ENCODE data around the gene SAP30. TPM values are rescaled to one million over a fixed set of nuclear protein-coding genes. Genes with fewer than 3 reads are reported as not detected.
A peak's percentile ranks its signal among the peaks of the same experiment; 100 is the strongest.

The SAP30 gene, protein sequence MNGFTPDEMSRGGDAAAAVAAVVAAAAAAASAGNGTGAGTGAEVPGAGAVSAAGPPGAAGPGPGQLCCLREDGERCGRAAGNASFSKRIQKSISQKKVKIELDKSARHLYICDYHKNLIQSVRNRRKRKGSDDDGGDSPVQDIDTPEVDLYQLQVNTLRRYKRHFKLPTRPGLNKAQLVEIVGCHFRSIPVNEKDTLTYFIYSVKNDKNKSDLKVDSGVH
- total RNA-seq, result 10 to 100 TPM; 18.0 to 20.0 TPM
- long read RNA-seq, result 0 reads

GRCh38 chr4:173370477-173371291, at the start of gene SAP30:
Gene SAP30, plus strand, starts transcription at chr4:173370954. Its CDS starts 229 bp downstream, at chr4:173371183.
- ATAC-seq (peak; percentile 95 to 97), DNase-seq (peak; percentile 99)
- intact Hi-C loops (cut with DNase I), result no loop called here

GRCh38 chr4:173325007-173325736, 45.6 kb upstream of the SAP30 start:
- DNase-seq (no peak), ATAC-seq (no peak)
- intact Hi-C loops (cut with DNase I), result no loop called here

- DNase-seq (no peak), ATAC-seq (no peak)
- intact Hi-C loops (cut with DNase I), result no loop called here
Measured at GRCh38 chr4:173328236-173328901, 42.4 kb upstream of the SAP30 start.

DNA sequence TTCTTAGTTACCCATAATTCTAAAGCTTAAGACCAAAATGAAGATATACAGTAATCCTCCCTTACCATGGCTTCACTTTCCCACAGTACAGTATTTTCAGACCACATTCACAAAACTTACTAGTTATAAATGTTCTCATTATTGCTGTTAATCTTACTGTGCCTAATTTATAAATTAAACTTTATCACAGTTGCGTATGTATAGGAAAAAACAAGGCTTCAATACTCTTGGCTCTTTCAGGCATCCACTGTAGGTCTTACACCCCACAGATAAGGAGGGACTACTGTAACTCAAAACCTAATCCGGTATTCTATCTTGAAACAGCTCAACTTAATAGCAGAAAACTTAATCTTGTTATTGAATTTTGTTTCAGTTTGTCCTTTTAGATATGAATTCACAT, 40.2 kb upstream of the SAP30 start:
- DNase-seq (no peak), ATAC-seq (no peak)
- intact Hi-C loops (cut with DNase I), result no loop called here

DNA sequence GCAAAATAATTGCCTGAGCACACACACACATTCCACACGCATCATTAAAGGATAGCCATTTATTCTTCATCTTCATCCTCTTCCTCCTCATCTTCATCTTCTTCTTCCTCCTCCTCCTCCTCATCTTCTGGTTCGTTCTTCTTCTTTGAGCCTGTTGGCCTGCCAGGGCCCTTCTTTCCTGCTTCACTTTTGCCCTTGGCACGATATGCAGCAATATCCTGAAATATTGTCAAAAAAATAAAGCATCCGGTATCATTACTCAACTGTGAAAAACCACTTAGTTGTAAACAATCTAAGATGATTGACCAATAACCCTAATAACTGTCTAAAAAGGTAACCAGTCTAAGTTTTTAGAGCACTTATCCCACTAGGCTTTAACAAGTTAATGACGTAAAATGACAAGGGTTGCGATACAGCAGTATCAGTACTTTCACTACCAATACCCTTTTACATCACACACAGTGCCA, 38.7 kb upstream of the SAP30 start:
- ATAC-seq, result no peak
- intact Hi-C loops (cut with DNase I), result no loop called here

GRCh38 chr4:173332963-173333657, 37.6 kb upstream of the SAP30 start:
- DNase-seq (no peak), ATAC-seq (no peak)
- intact Hi-C loops (cut with DNase I), result no loop called here

More for the DNA sequence above, 38.7 kb upstream of the SAP30 start:
- DNase-seq, result no peak

DNA sequence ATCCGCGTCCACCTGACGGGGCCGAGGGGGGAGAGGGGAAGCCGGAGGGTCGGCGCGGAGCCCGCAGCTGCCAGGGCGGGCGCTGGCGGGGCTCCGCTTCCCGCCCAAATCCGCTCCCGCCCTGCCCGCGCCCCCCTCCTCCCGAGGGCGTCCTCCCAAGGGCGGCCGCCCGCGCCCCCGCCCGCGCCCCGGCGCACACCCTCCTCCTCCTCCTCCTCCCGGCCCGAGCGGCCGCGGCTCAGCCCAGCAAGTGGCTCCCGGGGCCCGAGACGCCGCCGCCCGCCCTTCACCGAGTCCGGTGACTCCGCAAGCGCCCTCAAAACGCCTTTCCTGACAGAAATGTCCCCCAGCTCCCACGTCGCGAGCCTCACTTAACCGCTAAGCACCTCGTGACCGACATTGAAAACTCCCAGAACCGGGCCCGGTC, 37.1 kb upstream of the SAP30 start:
- intact Hi-C loops (cut with DNase I), result loop anchor here in 1 of 2 donors (2.0 kb wide), 1 partner anchor 35 kb away; no protein-coding TSS in a partner anchor
- ATAC-seq (peak; percentile 69 to 77), DNase-seq (peak; percentile 73)

DNA sequence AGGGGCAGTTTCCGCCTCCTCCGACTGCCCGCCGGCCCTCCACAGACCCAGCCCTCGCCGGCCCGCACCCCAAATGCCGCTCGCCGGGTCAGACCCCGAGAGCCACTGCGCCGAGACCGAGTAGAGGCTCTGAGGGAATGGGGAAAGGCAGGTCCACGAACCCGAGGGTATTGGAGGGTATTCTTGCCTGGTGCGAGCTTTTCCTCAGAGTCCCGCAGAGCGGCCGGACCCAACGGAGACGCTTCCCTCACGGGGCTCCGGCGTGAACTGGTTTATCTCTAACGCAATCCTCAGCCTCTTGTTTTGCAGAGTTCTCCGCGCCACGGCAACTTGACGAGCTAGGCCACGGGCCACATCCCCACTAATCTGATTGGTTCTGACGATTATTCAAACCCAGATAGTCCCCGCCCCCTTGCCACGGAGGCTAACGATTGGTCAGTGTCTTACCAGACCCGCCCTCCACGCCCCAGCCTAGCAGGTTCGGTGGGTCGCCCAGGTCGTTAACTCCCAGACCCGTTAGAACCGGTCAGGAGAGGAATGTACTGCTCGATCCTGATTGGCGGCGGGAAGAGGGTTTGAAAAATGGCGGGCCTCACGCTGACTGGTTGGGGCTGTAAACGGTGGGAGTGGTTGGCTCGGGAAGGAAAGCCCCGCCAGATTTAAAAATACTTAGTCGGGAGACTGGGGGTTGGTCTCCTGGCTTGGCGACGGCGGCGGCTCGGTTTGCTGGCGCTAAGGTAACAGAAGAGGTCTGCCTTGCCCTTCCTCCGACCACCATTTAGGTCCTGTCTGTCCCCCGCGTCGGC, 36.5 kb upstream of the SAP30 start, which contains the start of gene HMGB2:
HMGB2 (minus strand) TSS at position 274 of the 806 bp plus-strand sequence. CDS start 709 bp downstream, outside the sequence.
- intact Hi-C loops (cut with DNase I), result loop anchor here in 1 of 2 donors (2.0 kb wide), 1 partner anchor 35 kb away; no protein-coding TSS in a partner anchor
- peak; percentile 96 to 98 for ATAC-seq

DNA sequence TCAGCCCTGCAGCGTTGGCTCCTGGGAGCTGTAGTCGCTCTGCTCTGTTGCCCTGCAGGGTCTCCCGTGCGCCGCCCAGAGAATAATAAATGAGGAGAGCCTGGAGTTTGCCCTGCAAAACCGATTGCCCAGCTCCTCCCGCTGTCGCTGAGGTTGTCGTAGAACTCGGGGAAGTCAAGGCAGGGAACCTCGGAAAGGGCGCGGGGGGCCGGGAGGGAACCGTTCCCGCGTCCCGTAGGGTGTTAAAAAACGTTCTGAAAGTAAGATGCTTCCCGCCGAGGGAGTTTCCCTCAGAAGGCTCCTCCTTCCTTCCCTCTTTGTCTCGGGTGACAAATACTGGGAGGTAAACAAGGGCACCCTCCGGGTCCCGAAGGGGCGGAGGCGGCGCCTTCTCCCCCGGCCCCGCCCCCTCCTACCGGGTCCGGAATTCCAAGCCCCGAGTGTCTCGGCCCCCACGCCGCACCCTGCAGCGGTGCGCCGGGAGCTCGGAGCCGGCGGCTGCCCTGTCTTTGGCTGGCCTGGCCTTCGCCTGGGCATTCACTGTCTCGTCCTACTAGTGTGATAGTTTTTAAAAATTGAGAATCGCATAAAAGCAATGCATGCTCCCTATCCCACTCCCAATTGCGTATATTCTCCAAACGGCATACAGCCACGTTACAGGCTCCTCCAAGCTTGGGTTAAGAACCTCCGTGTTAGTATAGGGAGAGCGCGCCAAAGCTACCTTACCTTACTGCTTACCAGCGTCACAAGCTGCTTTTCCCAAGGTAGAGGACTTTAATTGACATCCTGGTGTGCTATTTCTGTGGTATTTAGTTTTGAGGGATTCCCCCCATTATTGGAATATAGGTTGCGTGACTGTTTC, 35.6 kb upstream of the SAP30 start:
- intact Hi-C loops (cut with DNase I), result loop anchor here in 1 of 2 donors (2.0 kb wide), 1 partner anchor 34 kb away; no protein-coding TSS in a partner anchor
- DNase-seq (peak; percentile 62), ATAC-seq (peak; percentile 38 to 68)

More for the DNA sequence above, 36.5 kb upstream of the SAP30 start, which contains the start of gene HMGB2:
- peak; percentile 100 for DNase-seq

DNA sequence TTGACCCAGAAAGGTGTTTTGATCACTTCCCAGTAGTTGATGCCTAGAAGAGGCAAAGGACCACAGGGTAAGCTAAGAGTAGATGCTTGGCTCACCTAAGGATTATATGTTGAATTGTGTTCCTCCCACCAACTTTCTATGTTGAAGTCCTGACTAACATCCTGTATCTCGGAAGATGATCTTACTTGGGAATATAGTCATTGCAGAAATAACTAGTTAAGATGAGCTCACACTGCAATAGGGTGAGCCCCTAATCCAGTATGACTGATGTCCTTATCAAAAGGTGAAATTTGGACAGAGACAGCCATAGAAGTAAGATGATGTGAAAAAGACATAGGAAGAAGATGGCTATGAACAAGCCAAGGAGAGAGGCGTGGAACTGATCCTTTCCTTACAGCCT, 33.3 kb upstream of the SAP30 start:
- ATAC-seq (no peak), DNase-seq (no peak)
- intact Hi-C loops (cut with DNase I), result no loop called here

- DNase-seq, result no peak
- ATAC-seq, result no peak
- intact Hi-C loops (cut with DNase I), result no loop called here
Measured at GRCh38 chr4:173343832-173344397, 26.8 kb upstream of the SAP30 start.

- no peak for DNase-seq
- no peak for ATAC-seq
- intact Hi-C loops (cut with DNase I), result no loop called here
Measured at GRCh38 chr4:173345648-173346047, 25.1 kb upstream of the SAP30 start.

DNA sequence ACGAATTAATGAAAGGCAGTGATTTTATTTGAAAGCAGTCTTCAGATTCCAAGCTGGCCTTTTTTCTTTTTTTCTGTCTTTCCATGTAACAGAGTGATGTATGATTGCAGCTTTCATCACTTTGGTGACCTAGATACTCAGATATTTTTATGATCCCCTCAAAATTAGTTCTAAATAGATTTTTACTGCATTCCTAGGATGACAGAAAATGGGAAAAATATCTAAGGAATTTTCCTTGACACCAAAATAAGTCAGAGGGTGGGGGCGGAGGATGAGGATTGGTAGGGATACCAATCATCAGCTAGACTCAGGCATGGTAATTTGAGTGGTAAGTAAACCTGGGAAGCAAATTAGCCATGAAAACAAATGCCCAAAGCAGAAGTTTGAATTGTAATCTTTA, 24.7 kb upstream of the SAP30 start:
- intact Hi-C loops (cut with DNase I), result no loop called here
- DNase-seq (no peak), ATAC-seq (no peak)

DNA sequence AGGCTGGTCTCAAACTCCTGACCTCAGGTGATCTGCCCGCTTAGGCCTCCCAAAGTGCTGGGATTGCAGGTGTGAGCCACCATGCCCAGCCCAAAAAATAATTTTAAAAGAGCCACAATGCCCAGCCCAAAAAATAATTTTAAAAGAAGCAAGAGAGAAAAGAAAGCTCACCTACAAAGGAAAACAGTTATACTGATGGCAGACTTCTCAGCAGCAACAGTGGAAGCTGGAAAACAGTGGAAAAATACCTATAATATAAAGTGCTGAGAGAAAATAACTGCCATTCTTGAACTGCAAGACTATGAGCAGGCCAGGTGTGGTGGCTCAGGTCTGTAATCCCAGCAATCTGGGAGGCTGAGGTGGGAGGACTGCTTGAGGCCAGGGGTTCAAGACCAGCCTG, 23.3 kb upstream of the SAP30 start:
- intact Hi-C loops (cut with DNase I), result no loop called here

DNA sequence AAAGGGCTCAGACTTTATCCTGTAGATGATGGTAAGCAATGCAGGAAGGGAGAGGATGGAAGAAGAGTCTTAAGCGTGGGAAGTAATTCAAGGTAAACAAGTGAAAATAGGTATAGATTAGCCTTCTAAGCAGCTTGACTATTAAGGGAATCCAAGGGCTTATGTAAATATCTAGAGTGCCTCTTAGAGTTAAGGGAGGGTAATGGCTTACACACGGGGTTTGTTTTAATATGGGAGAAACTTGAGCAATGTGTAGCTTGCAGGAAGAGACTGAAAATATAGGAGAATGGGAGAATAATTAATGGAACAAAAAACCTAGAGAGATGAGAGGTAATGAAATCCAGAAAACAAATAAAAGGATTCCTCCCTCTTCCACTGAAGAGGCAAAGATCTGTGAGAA, 12.8 kb upstream of the SAP30 start:
- no peak for ATAC-seq
- intact Hi-C loops (cut with DNase I), result no loop called here
- no peak for DNase-seq

More for the DNA sequence above, 23.3 kb upstream of the SAP30 start:
- no peak for DNase-seq
- no peak for ATAC-seq

- ATAC-seq, result peak in 1 of 2 donors; percentile 45
- DNase-seq, result no peak
- intact Hi-C loops (cut with DNase I), result no loop called here
Measured at GRCh38 chr4:173360587-173361221, 10.1 kb upstream of the SAP30 start.
